GM21360 (cell line): Measurements from ENCODE around the gene TBC1D3B.
"Not testable (repeated sequence)": the region's sequence is repeated elsewhere in the genome, so short reads cannot be mapped to it uniquely, and the experiment has no call there.

Source experiments
- ATAC-seq: cut with Tn5 transposase; IDR thresholded peaks from one replicate; pipeline ENCODE4 v1.9.1; 2021; ENCODE audit warnings: mild to moderate bottlenecking, moderate library complexity; ENCODE audit not compliant: unreplicated experiment

TBC1D3B gene

DNA sequence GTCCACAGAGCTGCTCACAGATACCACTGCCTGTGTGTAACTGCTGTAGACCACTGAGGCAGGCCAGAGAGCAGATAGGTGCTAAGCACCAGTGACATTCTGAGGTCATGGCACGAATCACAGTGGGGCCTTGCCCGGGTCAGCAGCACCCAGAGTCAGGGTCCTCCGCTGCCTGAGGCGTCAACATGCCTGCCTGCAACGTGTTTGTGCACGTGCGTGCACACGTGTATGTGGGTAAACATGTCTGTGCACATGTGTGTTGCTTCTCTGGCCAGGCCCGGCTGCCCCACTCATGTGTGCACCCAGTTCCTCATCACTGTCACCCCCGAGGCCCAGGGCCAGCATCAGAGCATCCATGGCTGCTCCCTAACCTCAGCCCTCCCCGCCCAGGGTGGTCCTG lies at the start of gene TBC1D3B:
TBC1D3B (minus strand) TSS at position 101 of the 400 bp plus-strand sequence. CDS start 1,586 bp downstream, outside the sequence.
- ATAC-seq, result not testable (repeated sequence)

- ATAC-seq, result not testable (repeated sequence)
Observed at GRCh38 chr17:36222967-36223366, 46.5 kb upstream of the TBC1D3B start.

DNA sequence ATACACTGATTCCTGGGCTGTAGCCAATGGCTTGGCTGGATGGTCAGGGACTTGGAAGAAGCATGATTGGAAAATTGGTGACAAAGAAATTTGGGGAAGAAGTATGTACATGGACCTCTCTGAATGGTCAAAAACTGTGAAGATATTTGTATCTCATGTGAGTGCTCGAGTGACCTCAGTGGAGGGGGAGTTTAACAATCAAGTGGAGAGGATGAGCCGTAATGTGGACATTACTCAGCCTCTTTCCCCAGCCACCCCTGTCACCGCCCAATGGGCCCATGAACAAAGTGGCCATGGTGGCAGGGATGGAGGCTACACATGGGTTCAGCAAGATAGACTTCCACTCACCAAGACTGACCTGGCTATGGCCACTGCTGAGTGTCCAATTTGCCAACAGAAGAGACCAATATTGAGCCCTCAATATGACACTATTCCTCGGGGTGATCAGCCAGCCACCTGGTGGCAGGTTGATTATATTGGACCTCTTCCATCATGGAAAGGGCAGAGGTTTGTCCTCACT lies 45.2 kb upstream of the TBC1D3B start:
- not testable (repeated sequence) for ATAC-seq

- not testable (repeated sequence) for ATAC-seq
Observed at GRCh38 chr17:36220737-36221580, 44.5 kb upstream of the TBC1D3B start.

- not testable (repeated sequence) for ATAC-seq
Observed at GRCh38 chr17:36219556-36219955, 43.1 kb upstream of the TBC1D3B start.

DNA sequence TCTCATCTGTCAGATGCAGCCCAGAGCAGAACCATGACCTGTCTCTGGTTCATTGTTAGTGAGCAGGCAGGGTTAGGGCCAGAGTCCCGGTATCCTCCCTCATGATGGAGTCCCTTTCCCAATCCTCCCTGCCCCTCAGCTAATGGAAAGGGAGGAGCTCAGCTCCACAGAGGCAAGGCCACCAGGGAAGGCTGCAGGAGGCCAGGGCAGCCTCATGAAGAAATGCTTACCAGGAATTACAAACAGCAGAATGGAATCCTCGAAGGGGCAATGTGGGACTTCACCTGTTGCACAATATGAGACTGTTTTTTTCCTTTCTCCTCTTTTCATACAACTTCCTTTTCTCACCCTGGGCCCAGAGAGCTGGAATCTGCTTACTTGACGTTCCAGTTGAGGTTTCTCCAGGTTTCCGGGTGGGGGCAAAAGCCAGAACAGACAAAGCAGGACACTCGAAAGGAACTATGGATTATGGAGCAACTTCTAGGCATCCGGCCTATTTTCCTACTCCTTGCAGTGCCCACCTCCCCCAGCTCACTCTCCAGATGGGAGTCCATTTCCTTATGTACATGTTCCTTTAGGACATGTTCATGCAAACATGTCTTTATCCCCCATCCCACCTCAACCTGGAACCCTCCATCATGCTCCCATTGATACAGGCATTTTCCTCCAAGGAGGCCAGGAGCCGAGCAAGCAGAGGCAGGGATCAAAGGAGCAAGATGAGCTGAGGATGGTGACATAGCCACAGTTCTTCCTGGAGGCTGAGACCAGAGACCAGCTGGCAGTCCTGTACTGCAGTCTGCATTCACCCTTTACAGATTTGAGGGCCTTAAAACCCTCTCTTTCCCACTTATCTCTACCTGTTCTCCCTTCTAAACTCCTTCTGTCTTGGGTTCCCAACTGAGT lies 39.2 kb upstream of the TBC1D3B start:
- ATAC-seq, result not testable (repeated sequence)

- no peak for ATAC-seq
Observed at GRCh38 chr17:36214918-36215317, 38.5 kb upstream of the TBC1D3B start.

GRCh38 chr17:36213695-36214094 lies 37.3 kb upstream of the TBC1D3B start:
- no peak for ATAC-seq

- ATAC-seq, result no peak
Observed at GRCh38 chr17:36212966-36213365, 36.5 kb upstream of the TBC1D3B start.

DNA sequence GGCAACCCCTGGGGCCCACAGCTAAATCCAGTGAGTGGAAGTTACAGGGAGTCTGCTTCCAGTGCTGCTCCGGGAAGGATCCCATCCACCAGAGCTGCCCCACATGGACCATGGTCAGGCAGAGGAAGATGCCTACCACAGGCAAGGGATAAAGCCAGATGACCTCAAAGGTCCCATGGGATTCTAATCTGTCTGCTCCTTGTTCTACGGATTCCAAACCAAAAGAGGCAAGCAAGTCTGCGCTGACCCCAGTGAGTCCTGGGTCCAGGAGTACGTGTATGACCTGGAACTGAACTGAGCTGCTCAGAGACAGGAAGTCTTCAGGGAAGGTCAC lies 35.8 kb upstream of the TBC1D3B start:
- ATAC-seq, result no peak

GRCh38 chr17:36211484-36212271 lies 35.2 kb upstream of the TBC1D3B start:
- not testable (repeated sequence) for ATAC-seq

GRCh38 chr17:36210439-36211211 lies 34.2 kb upstream of the TBC1D3B start, which contains the start of gene CCL4L2:
Gene CCL4L2 (plus strand): TSS chr17:36211063.
- peak; percentile 52 for ATAC-seq

- no peak for ATAC-seq
Observed at GRCh38 chr17:36209575-36209974, 33.1 kb upstream of the TBC1D3B start.

GRCh38 chr17:36207383-36207782 lies 30.9 kb upstream of the TBC1D3B start:
- ATAC-seq, result not testable (repeated sequence)

DNA sequence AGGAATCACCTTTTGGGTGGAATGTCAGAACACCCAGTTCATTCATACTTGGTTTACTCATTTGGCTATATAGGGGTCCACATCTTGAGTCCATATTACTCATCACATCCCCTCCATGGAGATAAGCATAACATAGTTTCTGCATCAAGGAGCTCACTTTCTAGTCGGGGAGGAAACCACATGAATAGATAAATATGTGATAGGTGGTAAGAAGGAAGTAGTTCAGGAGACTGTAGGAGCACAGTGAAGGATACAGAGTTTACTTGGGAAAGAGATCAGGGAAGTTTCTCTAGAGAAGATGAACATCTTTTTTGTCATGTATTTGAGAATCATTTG lies 30.0 kb upstream of the TBC1D3B start:
- not testable (repeated sequence) for ATAC-seq

- no peak for ATAC-seq
Observed at GRCh38 chr17:36205637-36206485, 29.4 kb upstream of the TBC1D3B start.

DNA sequence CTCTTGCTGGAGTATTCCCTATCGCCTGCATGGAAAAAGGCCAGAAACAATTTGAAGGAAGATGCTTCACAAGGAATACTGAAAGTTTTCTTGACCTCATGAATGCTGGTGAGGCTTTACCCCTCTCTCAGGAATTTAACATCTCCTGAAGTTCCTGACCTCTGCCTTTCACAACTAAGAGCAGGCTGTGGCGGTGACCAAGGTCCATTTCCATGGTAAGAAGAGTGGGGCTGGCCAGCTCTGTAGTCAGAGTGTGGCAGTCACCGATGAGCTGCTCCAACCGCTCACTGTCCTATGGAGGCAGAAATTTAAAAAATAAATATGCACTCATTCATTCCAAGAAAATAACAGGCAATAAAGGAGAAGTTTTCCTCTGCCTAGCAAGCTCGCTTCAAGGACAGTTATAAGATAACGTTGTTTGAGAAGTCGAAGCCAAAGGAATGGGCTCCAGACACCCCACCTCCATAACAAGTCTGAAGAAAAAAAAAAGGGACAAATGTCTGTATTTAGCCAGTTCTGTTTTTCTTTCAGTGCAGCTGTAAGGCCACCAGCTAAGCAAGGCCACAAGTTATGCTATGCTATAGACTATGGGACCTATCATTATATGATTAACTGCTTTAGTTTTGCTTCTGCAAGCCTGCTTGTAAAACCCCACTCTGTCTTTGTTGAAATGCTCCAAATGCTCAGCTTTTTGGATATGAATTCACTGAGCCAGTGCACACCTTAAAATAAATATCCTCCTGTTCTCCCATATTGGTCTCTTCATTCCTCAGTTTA lies 28.5 kb upstream of the TBC1D3B start:
- no peak for ATAC-seq

GRCh38 chr17:36203335-36203734 lies 26.9 kb upstream of the TBC1D3B start:
- ATAC-seq, result no peak
